GM19023 (cell line): ENCODE measurements around the gene SHKBP1.
A peak's percentile ranks its signal among the peaks of the same experiment; 100 is the strongest.
"Not testable (repeated sequence)": the region's sequence is repeated elsewhere in the genome, so short reads cannot be mapped to it uniquely, and the experiment has no call there.

Source experiments
- ATAC-seq: cut with Tn5 transposase; IDR thresholded peaks from one replicate; pipeline ENCODE4 v1.9.1; 2021; ENCODE audit warnings: mild to moderate bottlenecking, moderate library complexity; ENCODE audit not compliant: unreplicated experiment

SHKBP1 gene

GRCh38 chr19:40612831-40613689 is 36.4 kb downstream of the SHKBP1 start:
- no peak for ATAC-seq

DNA sequence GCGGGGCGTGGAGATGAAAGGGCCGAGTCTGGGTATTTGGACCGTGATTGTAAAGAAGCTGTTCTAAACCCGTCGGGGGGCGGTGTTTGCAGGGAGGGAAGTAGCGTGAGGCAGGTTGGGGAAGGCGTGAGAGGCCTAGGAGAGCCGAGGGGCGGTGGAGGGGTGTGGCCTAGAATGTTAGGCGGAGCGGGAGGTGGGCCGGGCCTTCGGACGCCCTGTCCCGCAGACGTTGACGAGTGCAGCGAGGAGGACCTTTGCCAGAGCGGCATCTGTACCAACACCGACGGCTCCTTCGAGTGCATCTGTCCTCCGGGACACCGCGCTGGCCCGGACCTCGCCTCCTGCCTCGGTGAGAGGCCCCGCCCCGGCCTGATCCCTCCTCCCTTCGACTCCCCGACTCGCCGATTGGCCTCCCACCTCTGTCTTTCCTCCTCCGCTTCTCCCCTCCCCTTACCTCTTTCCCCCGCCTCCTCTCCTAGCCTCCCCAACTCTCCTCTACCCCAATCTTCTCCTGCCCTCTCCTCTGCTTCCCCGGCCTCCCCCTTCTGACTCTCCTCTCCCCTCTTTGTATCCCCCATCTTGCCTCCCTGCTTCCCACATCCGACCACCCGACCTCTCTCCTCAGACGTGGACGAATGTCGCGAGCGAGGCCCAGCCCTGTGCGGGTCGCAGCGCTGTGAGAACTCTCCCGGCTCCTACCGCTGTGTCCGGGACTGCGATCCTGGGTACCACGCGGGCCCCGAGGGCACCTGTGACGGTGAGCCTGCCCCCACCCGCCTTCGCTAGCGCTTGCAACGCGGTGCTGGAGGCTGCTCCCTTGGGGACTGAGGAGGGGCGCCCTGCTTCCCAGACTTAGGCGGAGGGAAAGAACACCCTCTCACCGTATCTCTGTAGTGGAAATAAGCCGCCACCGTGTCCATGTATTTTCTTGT is 37.3 kb downstream of the SHKBP1 start:
- peak; percentile 57 for ATAC-seq

- no peak for ATAC-seq
These were observed 38.1 kb downstream of the SHKBP1 start for GRCh38 chr19:40614622-40615411.

DNA sequence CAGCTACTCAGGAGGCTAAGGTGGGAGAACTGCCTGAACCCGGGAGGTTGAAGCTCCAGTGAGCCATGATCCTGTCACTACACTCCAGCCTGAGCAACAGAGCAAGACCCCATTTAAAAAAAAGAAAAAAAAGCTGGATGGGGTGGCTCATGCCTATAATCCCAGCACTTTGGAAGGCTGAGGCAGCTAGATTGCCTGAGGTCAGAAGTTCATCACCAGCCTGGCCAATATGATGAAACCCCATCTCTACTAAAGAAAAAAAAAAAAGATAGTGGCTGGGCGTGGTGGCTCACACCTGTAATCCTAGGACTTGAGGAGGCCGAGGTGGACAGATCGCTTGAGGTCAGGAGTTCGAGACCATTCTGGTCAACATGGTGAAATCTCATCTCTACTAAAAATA is 39.5 kb downstream of the SHKBP1 start:
- no peak for ATAC-seq

DNA sequence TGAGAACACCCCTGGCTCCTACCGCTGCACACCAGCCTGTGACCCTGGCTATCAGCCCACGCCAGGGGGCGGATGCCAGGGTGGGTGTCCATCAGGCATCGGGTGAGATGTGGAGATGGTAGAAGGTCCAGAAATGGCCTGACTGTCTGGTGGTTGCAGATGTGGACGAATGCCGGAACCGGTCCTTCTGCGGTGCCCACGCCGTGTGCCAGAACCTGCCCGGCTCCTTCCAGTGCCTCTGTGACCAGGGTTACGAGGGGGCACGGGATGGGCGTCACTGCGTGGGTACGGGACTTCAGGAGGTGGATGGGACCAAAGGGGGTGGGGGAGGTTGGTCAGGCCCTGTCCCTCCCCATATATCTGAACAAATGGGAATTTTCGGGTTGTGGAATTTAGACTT is 40.3 kb downstream of the SHKBP1 start:
- ATAC-seq, result no peak

GRCh38 chr19:40617961-40618360 is 41.3 kb downstream of the SHKBP1 start:
- no peak for ATAC-seq

- ATAC-seq, result no peak
These were observed 42.9 kb downstream of the SHKBP1 start for GRCh38 chr19:40619333-40620160.

DNA sequence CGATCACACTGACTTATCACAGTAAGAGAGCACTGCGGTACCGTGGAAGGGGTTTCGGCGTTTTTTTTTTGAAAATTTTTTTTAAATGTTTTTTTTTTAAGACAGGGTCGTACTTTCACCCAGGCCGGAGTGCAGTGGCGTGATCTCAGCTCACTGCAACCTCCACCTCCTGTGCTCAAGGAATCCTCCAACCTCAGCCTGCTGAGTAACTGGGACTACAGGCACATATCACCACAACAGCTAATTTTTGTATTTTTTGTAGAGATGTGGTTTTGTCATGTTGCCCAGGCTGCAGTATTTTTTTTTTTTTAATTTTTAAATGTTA is 43.5 kb downstream of the SHKBP1 start:
- ATAC-seq, result no peak

DNA sequence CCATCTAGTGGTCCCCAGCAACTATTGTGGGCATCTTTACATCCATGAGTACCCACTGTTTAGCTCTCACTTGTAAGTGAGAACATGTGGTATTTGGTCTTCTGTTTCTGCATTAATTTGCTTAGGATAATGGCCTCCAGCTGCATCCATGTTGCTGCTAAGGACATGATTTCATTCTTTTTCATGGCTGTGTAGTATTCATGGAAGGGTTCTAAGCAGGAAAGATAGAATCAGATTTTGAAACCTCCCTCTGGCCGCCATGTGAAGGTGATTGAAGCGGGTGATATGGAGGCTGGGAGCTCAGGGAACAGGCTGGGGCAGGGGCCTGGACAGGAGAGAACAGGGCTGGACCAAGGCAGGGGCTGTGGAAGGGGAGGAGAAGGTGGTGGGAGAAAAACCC is 44.6 kb downstream of the SHKBP1 start:
- ATAC-seq, result no peak

DNA sequence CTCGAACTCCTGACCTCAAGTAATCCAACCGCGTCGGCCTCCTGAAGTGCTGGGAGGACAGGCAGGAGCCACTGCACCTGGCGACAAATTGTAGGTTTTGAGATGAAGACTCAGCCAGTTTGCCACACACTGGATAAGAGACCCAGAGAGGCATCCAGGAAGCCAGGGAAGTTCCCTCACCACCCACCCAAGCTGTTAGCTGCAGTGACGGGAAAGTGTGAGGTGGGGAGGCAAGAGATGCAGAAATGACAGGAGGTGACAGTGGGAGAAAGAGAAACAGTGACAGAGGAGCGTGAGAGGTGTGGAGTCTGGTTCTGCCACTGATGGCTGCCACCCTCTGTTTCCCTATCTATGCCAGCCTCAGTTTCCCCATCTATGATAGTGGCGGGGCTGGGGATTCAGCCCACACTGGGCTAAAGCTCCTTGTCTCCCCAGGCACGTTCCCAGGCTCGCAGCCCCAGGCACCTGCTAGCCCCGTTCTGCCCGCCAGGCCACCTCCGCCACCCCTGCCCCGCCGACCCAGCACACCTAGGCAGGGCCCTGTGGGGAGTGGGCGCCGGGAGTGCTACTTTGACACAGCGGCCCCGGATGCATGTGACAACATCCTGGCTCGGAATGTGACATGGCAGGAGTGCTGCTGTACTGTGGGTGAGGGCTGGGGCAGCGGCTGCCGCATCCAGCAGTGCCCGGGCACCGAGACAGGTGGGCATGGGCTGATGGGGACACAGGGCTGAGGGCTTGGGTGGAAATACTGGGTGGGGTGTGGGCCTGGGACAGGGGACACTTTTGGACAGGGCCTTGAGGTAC is 45.5 kb downstream of the SHKBP1 start:
- no peak for ATAC-seq

- no peak for ATAC-seq
These were observed 46.1 kb downstream of the SHKBP1 start for GRCh38 chr19:40622773-40623075.

DNA sequence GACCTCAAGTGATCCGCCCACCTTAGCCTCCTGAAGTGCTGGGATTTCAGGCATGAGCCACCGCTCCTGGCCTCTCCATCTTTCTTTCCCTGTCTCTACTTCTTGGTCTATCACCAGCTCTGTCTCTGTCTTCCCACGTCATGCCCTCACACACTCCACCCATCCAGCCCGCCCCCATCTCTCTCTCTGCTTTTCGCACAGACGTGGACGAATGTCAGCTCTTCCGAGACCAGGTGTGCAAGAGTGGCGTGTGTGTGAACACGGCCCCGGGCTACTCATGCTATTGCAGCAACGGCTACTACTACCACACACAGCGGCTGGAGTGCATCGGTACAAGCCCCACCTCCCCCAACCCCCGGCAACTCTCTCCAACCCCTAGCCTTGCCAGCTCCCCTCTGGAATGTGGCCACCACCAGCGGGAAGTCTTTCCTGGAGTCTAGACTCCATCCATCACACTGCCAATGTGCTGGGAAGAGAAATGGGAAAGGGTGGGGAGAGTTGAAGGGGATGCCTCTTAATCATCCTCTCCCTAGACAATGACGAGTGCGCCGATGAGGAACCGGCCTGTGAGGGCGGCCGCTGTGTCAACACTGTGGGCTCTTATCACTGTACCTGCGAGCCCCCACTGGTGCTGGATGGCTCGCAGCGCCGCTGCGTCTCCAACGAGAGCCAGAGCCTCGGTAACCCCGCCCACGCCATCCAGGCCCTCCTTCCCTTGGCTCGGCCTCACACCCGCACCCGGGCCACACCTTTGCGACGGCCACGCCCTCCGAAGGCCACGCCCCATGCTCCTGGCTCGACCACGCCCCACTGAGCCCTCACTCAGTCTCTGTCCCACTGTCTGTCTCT is 47.0 kb downstream of the SHKBP1 start:
- no peak for ATAC-seq

- ATAC-seq, result not testable (repeated sequence)
These were observed 47.9 kb downstream of the SHKBP1 start for GRCh38 chr19:40624369-40625153.

DNA sequence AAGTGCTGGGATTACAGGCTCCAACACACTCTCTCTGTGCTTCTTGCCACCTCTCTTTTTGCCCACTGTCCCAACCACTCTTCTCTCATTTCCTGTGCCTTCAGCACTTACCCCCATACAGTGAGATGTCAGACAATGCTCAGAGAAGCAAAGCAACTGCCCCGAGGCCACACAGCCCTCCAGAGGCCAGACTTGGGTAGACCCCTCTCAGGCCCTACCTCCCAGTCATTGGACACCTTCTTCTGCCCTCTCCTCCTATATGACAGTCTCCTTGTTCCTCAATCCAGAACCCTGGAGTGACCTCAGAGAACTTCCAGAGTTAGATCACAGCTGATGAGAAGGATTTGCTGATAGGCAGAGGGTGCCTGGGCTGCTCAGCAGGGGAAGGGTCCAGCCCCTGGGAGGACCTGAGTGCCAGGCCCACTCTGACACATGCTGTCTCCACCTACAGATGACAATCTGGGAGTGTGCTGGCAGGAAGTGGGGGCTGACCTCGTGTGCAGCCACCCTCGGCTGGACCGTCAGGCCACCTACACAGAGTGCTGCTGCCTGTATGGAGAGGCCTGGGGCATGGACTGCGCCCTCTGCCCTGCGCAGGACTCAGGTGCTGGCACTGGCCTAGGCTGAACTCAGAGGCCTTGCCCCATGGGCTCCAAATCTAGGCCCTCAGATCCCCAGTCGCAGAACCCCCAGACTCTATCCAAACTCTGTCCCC is 48.9 kb downstream of the SHKBP1 start:
- ATAC-seq, result no peak

DNA sequence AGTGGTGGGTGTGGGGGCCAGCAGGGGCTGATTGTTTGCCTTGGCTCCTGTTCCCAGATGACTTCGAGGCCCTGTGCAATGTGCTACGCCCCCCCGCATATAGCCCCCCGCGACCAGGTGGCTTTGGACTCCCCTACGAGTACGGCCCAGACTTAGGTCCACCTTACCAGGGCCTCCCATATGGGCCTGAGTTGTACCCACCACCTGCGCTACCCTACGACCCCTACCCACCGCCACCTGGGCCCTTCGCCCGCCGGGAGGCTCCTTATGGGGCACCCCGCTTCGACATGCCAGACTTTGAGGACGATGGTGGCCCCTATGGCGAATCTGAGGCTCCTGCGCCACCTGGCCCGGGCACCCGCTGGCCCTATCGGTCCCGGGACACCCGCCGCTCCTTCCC is 50.2 kb downstream of the SHKBP1 start:
- no peak for ATAC-seq

DNA sequence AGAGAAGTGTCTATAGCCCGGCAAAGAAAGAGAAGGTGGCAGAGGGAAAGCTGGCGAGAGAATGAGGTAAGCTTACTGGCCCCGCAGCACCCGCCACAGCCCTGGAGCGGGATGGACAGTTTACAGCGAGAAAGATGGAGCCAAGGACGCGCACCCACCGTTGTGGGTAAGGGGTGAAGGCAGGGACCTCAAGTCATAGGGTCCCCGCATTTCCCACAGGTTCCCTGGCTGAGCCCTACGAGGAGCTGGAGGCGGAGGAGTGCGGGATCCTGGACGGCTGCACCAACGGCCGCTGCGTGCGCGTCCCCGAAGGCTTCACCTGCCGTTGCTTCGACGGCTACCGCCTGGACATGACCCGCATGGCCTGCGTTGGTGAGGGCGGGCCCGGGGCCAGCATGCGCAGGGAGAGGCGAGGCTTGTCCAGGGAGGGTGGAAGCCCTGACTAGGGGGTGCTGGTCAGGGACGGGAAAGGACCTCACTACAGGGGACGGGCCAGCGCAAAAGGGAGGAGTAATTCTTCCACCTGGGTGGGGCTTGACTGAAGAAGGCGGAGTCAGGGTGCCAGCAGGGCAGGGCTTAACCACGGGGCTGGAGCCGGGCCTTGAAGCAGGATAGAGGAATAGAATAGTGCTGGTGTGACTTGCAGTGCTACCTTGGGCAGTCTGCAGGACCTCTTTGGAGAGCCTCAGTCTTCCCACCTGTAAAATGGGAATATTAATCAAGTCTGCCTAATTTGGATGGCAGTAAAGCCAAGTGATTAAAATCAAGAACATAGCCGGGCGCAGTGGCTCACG is 51.0 kb downstream of the SHKBP1 start:
- ATAC-seq, result no peak

GRCh38 chr19:40629346-40629745 is 52.7 kb downstream of the SHKBP1 start:
- ATAC-seq, result no peak
